HepG2 (cell line): ENCODE data around the gene CSTF2. TPM values are rescaled to one million over a fixed set of nuclear protein-coding genes. Genes with fewer than 3 reads are reported as not detected.

Experiments used
- CREM ChIP-seq, 2 experiments: sonication (generic) in 1 of 2; formaldehyde crosslinking in 1 of 2; IDR thresholded peaks; 2 replicates each; pipeline versions ENCODE4 v1.4.0 to v1.6.1; 2016 to 2020; ENCODE audit warnings: antibody characterized with exemption in 1 of 2, mild to moderate bottlenecking in 1 of 2, missing genetic modification reagents in 1 of 2
- ELF3 ChIP-seq: IDR thresholded peaks from 2 replicates; pipeline ENCODE4 v1.6.1; 2016; ENCODE audit warnings: missing genetic modification reagents, missing compliant biosample characterization
- GPN1 ChIP-seq: sonication (generic); formaldehyde crosslinking; IDR thresholded peaks from 2 replicates; pipeline ENCODE4 v1.5.1; 2020; ENCODE audit warnings: missing genetic modification reagents, borderline replicate concordance
- KDM2A ChIP-seq: sonication (generic); formaldehyde crosslinking; IDR thresholded peaks from 2 replicates; pipeline ENCODE4 v1.4.0; 2020; ENCODE audit warnings: low read depth, missing genetic modification reagents, borderline replicate concordance
- MBD4 ChIP-seq: IDR thresholded peaks from 2 replicates; pipeline ENCODE4 v1.6.1; 2012; ENCODE audit warnings: low read length, inconsistent platforms, borderline replicate concordance
- NONO ChIP-seq, 2 experiments: fragments of 450-650 bp in 1 of 2; sonication (generic) in 1 of 2; formaldehyde crosslinking in 1 of 2; IDR thresholded peaks in 1 of 2; conservative IDR thresholded peaks in 1 of 2; 2 replicates each; pipeline versions ENCODE4 v1.6.1 to v1.8.0; 2017 to 2022; ENCODE audit warnings: mild to moderate bottlenecking in 1 of 2, missing genetic modification reagents in 1 of 2, moderate library complexity in 1 of 2
- RFXANK ChIP-seq: IDR thresholded peaks from 2 replicates; pipeline ENCODE4 v1.6.1; 2016
- SAFB2 ChIP-seq: sonication (generic); formaldehyde crosslinking; IDR thresholded peaks from 2 replicates; pipeline ENCODE4 v1.5.1; 2020; ENCODE audit warnings: missing genetic modification reagents, low read depth, mild to moderate bottlenecking, borderline replicate concordance
- SMAD3 ChIP-seq: sonication (generic); formaldehyde crosslinking; IDR thresholded peaks from 2 replicates; pipeline ENCODE4 v1.4.0; 2020; ENCODE audit warnings: missing genetic modification reagents
- TBX2 ChIP-seq: sonication (generic); formaldehyde crosslinking; IDR thresholded peaks from 2 replicates; pipeline ENCODE4 v1.5.0; 2020; ENCODE audit warnings: missing genetic modification reagents, mild to moderate bottlenecking, borderline replicate concordance
- ZNF17 ChIP-seq: sonication (generic); formaldehyde crosslinking; IDR thresholded peaks from 2 replicates; pipeline ENCODE4 v1.5.0; 2020; ENCODE audit warnings: mild to moderate bottlenecking, missing genetic modification reagents
- ZNF232 ChIP-seq: sonication (generic); formaldehyde crosslinking; IDR thresholded peaks from 2 replicates; pipeline ENCODE4 v1.4.0; 2020; ENCODE audit warnings: missing genetic modification reagents, borderline replicate concordance
- ZNF331 ChIP-seq: sonication (generic); formaldehyde crosslinking; IDR thresholded peaks from 2 replicates; pipeline ENCODE4 v1.4.0; 2020; ENCODE audit warnings: missing genetic modification reagents
- ZNF768 ChIP-seq: sonication (generic); formaldehyde crosslinking; IDR thresholded peaks from 2 replicates; pipeline ENCODE4 v1.4.0; 2020; ENCODE audit warnings: missing genetic modification reagents
- ZNF816 ChIP-seq: sonication (generic); formaldehyde crosslinking; IDR thresholded peaks from 2 replicates; pipeline ENCODE4 v1.8.0; 2022; ENCODE audit warnings: missing genetic modification reagents, mild to moderate bottlenecking, borderline replicate concordance
- polyA plus RNA-seq, 8 experiments: library from polyadenylated mRNA; depleted of rRNA in 3 of 8; stranded (reverse) in 7 of 8; unstranded in 1 of 8; fragments of >200 nt; fragmentation: Illumina TruSeq in 4 of 8; extraction: Trizol in 4 of 8; gene quantifications; 2 replicates each; pipeline versions ENCODE4 v1.2.1 to v1.2.3, GENCODE V29; 2011 to 2016; ENCODE audit warnings: low read depth in 4 of 8, missing spikeins in 1 of 8, mixed read lengths in 1 of 8; ENCODE audit not compliant: insufficient read depth in 1 of 8
- total RNA-seq, 5 experiments: library from RNA; depleted of rRNA; stranded (reverse); fragments of >200 nt; fragmentation: Illumina TruSeq; extraction: Trizol; gene quantifications; 2 replicates each; pipeline ENCODE4 v1.2.3, GENCODE V29; 2016; ENCODE audit warnings: low read depth in 1 of 5
- TF ChIP-seq, protein P1 (sequence below): sonication (generic); formaldehyde crosslinking; IDR thresholded peaks from 2 replicates; pipeline ENCODE4 v1.5.1; 2020; ENCODE audit warnings: missing genetic modification reagents, mild to moderate bottlenecking, borderline replicate concordance
- TF ChIP-seq, protein P2 (sequence below): fragments of 450-650 bp; IDR thresholded peaks from 2 replicates; pipeline ENCODE4 v1.6.1; 2016
- TF ChIP-seq, protein P3 (sequence below): IDR thresholded peaks from 2 replicates; pipeline ENCODE4 v1.6.1; 2016; ENCODE audit warnings: low read depth
- TF ChIP-seq, protein P4 (sequence below): sonication (generic); formaldehyde crosslinking; IDR thresholded peaks from 2 replicates; pipeline ENCODE4 v1.4.0; 2020; ENCODE audit warnings: missing genetic modification reagents, borderline replicate concordance

CSTF2 gene
- total and polyA plus RNA-seq, 2 of the 13 experiments (the other 11 are each of a cell fraction or from before 2014, with no cell fraction given): 19.7 to 26.7 TPM

DNA sequence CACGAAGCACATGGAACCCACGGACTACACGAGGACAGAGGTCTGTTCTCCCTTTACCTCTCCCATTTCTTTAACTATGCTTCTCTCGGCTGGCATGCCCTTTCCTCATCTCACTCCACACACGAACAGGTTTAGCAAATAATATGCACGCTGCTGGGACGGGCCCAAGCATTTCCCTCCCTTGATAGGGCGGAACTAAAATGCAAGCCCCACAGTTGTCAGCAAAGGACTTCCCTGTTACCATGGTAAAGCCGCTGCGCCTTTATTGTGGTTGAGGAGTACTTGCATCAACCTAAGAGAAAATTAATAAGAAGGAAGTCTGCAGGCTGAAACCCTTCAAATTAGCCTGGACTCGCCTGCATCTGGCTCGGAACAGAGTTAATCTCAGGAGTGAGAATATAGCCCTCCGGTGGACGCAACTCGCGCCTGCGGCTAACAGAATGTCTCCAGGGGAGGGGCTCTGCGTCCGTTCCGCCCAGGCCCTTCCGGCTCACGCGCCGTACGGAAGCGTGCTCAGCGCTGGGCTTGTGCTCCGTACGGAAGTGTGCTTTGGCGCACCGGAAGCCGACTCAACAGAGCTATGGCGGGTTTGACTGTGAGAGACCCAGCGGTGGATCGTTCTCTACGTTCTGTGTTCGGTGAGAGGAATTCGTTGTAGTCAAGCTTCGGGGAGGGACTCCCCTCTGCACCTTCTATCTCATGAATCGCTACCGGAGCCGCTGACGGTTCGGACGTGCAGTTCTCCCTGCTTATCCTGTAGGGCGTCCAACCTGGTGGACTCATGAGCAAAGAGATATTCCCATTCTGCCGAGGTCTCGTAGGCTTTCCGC, at the start of gene CSTF2 (continued):
- TF ChIP-seq SMAD3 (CRISPR knock-in tag): no peak
- TF ChIP-seq NONO (IDR thresholded peaks at IDR 0.05): no peak
- 0 out of 2 replicates have a peak, but pooled peaks have one; percentile 22 for TF ChIP-seq NONO (CRISPR knock-in tag; conservative IDR thresholded peaks at IDR 0.05)
- TF ChIP-seq ZNF768: peak; percentile 24; the same call in 1 of the 2 replicates
- TF ChIP-seq SAFB2 (CRISPR knock-in tag): no peak
- TF ChIP-seq GPN1 (CRISPR knock-in tag): no peak
- no peak; the same call in 1 of the 2 replicates for TF ChIP-seq ZNF331
- TF ChIP-seq, protein P1, sequence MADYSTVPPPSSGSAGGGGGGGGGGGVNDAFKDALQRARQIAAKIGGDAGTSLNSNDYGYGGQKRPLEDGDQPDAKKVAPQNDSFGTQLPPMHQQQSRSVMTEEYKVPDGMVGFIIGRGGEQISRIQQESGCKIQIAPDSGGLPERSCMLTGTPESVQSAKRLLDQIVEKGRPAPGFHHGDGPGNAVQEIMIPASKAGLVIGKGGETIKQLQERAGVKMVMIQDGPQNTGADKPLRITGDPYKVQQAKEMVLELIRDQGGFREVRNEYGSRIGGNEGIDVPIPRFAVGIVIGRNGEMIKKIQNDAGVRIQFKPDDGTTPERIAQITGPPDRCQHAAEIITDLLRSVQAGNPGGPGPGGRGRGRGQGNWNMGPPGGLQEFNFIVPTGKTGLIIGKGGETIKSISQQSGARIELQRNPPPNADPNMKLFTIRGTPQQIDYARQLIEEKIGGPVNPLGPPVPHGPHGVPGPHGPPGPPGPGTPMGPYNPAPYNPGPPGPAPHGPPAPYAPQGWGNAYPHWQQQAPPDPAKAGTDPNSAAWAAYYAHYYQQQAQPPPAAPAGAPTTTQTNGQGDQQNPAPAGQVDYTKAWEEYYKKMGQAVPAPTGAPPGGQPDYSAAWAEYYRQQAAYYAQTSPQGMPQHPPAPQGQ: no peak
- peak; percentile 29; the same call in 1 of the 2 replicates for TF ChIP-seq ELF3 (CRISPR knock-in tag)
- no peak for TF ChIP-seq ZNF816
- TF ChIP-seq, protein P2, sequence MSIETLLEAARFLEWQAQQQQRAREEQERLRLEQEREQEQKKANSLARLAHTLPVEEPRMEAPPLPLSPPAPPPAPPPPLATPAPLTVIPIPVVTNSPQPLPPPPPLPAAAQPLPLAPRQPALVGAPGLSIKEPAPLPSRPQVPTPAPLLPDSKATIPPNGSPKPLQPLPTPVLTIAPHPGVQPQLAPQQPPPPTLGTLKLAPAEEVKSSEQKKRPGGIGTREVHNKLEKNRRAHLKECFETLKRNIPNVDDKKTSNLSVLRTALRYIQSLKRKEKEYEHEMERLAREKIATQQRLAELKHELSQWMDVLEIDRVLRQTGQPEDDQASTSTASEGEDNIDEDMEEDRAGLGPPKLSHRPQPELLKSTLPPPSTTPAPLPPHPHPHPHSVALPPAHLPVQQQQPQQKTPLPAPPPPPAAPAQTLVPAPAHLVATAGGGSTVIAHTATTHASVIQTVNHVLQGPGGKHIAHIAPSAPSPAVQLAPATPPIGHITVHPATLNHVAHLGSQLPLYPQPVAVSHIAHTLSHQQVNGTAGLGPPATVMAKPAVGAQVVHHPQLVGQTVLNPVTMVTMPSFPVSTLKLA: no peak
- TF ChIP-seq TBX2 (CRISPR knock-in tag): 0 out of 2 replicates have a peak, but pooled peaks have one; percentile 30
- TF ChIP-seq ZNF17: no peak
- TF ChIP-seq, protein P3, sequence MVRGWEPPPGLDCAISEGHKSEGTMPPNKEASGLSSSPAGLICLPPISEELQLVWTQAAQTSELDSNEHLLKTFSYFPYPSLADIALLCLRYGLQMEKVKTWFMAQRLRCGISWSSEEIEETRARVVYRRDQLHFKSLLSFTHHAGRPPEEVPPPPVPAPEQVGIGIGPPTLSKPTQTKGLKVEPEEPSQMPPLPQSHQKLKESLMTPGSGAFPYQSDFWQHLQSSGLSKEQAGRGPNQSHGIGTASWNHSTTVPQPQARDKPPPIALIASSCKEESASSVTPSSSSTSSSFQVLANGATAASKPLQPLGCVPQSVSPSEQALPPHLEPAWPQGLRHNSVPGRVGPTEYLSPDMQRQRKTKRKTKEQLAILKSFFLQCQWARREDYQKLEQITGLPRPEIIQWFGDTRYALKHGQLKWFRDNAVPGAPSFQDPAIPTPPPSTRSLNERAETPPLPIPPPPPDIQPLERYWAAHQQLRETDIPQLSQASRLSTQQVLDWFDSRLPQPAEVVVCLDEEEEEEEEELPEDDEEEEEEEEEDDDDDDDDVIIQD: no peak
- TF ChIP-seq RFXANK (CRISPR knock-in tag): no peak
- TF ChIP-seq CREM (IDR thresholded peaks at IDR 0.05): 0 out of 2 replicates have a peak, but pooled peaks have one; percentile 28
- TF ChIP-seq CREM (CRISPR knock-in tag; IDR thresholded peaks at IDR 0.05): no peak
- TF ChIP-seq, protein P4, sequence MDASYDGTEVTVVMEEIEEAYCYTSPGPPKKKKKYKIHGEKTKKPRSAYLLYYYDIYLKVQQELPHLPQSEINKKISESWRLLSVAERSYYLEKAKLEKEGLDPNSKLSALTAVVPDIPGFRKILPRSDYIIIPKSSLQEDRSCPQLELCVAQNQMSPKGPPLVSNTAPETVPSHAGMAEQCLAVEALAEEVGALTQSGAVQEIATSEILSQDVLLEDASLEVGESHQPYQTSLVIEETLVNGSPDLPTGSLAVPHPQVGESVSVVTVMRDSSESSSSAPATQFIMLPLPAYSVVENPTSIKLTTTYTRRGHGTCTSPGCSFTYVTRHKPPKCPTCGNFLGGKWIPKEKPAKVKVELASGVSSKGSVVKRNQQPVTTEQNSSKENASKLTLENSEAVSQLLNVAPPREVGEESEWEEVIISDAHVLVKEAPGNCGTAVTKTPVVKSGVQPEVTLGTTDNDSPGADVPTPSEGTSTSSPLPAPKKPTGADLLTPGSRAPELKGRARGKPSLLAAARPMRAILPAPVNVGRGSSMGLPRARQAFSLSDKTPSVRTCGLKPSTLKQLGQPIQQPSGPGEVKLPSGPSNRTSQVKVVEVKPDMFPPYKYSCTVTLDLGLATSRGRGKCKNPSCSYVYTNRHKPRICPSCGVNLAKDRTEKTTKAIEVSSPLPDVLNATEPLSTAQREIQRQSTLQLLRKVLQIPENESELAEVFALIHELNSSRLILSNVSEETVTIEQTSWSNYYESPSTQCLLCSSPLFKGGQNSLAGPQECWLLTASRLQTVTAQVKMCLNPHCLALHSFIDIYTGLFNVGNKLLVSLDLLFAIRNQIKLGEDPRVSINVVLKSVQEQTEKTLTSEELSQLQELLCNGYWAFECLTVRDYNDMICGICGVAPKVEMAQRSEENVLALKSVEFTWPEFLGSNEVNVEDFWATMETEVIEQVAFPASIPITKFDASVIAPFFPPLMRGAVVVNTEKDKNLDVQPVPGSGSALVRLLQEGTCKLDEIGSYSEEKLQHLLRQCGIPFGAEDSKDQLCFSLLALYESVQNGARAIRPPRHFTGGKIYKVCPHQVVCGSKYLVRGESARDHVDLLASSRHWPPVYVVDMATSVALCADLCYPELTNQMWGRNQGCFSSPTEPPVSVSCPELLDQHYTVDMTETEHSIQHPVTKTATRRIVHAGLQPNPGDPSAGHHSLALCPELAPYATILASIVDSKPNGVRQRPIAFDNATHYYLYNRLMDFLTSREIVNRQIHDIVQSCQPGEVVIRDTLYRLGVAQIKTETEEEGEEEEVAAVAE: no peak
- TF ChIP-seq ZNF232 (CRISPR knock-in tag): peak; percentile 67; the same call in 1 of the 2 replicates
- TF ChIP-seq KDM2A (CRISPR knock-in tag): peak; percentile 74; the same call in 1 of the 2 replicates
- no peak for TF ChIP-seq MBD4
